KG1 (cell line): ENCODE results near the gene SS18L1.

Experiments used
- DNase-seq: peaks from one replicate; lab custom pipeline; 2025; lab: John Stamatoyannopoulos, UW

Gene SS18L1

GRCh38 chr20:62226707-62227590 lies 83.4 kb downstream of the SS18L1 start:
- DNase-seq = no peak

- DNase-seq = no peak
These were observed 84.0 kb downstream of the SS18L1 start for GRCh38 chr20:62227591-62227976.

- DNase-seq = no peak
These were observed 84.7 kb downstream of the SS18L1 start for GRCh38 chr20:62227977-62228958.

- no peak for DNase-seq
These were observed 85.5 kb downstream of the SS18L1 start for GRCh38 chr20:62228982-62229545.

GRCh38 chr20:62229667-62230066 lies 86.1 kb downstream of the SS18L1 start:
- DNase-seq = no peak

- no peak for DNase-seq
These were observed 86.7 kb downstream of the SS18L1 start for GRCh38 chr20:62230276-62230675.

GRCh38 chr20:62230696-62231095 lies 87.1 kb downstream of the SS18L1 start:
- DNase-seq = no peak

GRCh38 chr20:62231292-62231691 lies 87.7 kb downstream of the SS18L1 start:
- no peak for DNase-seq
